Mammary epithelial cell (primary cell): ENCODE measurements around the gene EFHD2.

Experiments
- CTCF ChIP-seq, 2 donors: IDR thresholded peaks in 1 of 2; conservative IDR thresholded peaks in 1 of 2; 2 replicates each; pipeline ENCODE4 v1.5.1; 2011 to 2012; ENCODE audit warnings: inconsistent platforms in 2 of 2, low read length in 2 of 2, mild to moderate bottlenecking in 2 of 2, control low read depth in 1 of 2, low read depth in 1 of 2; ENCODE audit not compliant: insufficient read depth in 1 of 2; ENCODE audit errors: extremely low read depth in 1 of 2
- EZH2 ChIP-seq: IDR thresholded peaks from 2 replicates; pipeline ENCODE4 v1.6.1; 2012; ENCODE audit warnings: low read length, inconsistent platforms, borderline replicate concordance

- TF ChIP-seq CTCF (conservative IDR thresholded peaks at IDR 0.05 in 1 of 2, IDR thresholded peaks at IDR 0.05 in 1 of 2; ENCODE audit: extremely low read depth in 1 of 2, insufficient read depth in 1 of 2, low read depth in 1 of 2, low read length in 2 of 2): no peak
- TF ChIP-seq EZH2: no peak
These were observed 2.6 kb downstream of the EFHD2 start for GRCh38 chr1:15412175-15412800.
